T-helper 1 cell treated with Interleukin-12 subunit alpha and Interleukin-12 subunit beta and Interleukin-4 antibody, amounts not matched to agents 30 μg/mL and 1 μg/mL, for 36 hours (primary cell): ENCODE data around the gene EMSY.
"Not testable (repeated sequence)": the region's sequence is repeated elsewhere in the genome, so short reads cannot be mapped to it uniquely, and the experiment has no call there.

ENCODE experiments used
- H3K27ac Mint-ChIP-seq: one replicate; pipeline ENCODE4 v1.8.0; 2021; ENCODE audit warnings: mild to moderate bottlenecking, mixed read lengths
- H3K27me3 Mint-ChIP-seq: one replicate; pipeline ENCODE4 v1.8.0; 2021; ENCODE audit warnings: low read depth, mixed read lengths
- H3K36me3 Mint-ChIP-seq: one replicate; pipeline ENCODE4 v1.8.0; 2021; ENCODE audit warnings: low read depth, mixed read lengths
- H3K4me1 Mint-ChIP-seq: one replicate; pipeline ENCODE4 v1.8.0; 2021; ENCODE audit warnings: low read depth, mixed read lengths
- H3K4me3 Mint-ChIP-seq: one replicate; pipeline ENCODE4 v1.8.0; 2021; ENCODE audit warnings: mild to moderate bottlenecking, moderate library complexity, mixed read lengths
- H3K9me3 Mint-ChIP-seq: one replicate; pipeline ENCODE4 v1.8.0; 2021; ENCODE audit warnings: mixed read lengths

The EMSY gene

DNA sequence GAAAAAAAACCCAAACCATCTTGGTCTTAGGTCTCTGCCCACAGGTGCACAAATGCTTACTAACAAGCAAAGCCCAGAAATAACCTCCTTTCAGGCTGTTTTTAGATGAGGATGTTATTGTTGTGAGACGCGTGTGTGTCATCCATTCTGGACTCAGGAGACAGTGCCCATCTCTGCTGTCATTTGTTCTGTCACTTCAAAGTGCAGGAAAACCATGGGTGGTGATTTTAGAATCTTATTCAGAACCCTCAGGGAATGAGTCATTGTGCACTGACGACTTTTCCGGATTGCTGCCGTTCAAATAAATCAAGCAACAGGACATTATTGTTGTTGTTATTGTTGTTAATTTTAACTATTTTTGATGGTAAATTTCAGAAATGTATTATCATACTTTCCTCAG lies 115.4 kb downstream of the EMSY start:
- Mint-ChIP-seq H3K36me3 (no peaks in the 10 kb centered on the region), H3K4me1 (peaks cover 4% of the 10 kb centered on the region), H3K9me3 (no peaks in the 10 kb centered on the region), H3K4me3 (no peak overlapping the region), H3K27me3 (peaks cover 22% of the 10 kb centered on the region), H3K27ac (peak overlapping the region; percentile 13)

DNA sequence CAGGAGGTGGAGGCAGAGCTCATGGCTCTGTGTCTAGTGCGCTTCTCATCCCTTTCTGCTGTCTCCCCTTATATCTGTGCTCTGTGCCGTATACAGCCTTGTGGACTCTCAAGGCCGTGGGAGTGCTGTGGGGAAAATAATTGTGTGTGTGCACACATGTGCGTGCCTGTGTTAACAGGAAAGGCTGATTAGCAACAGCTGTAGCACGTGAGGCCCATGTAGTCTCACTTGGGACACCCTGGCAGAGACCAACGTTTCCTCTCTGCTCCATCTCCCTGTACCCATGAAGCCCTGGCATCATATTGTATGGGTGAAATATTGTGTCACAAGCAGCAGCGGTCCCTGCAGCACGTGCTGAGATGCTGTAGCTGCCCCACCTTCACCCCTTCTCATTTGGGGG lies 116.4 kb downstream of the EMSY start:
- Mint-ChIP-seq H3K27ac (no peak overlapping the region), H3K4me3 (no peak overlapping the region), H3K4me1 (peaks cover 4% of the 10 kb centered on the region), H3K27me3 (peaks cover 22% of the 10 kb centered on the region), H3K9me3 (no peaks in the 10 kb centered on the region), H3K36me3 (no peaks in the 10 kb centered on the region)

DNA sequence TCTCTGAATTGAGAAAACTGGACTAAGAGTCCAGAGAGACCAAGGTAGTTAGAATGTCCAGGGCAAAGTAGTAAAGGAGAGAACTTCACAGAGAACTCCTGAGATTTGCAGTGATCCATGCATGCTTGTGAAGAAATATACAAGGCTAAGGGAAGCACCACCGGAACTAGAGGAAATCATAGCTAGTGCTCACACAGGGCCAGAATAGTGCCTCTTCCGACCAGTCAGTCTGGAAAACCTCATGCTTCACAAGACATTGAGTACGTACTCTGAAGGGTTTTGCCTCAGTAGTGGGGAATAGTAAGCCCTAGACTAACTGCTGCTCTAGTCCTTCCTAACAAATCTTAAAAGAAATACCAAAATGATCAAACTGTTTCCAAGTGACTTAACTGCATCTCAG lies 117.7 kb downstream of the EMSY start:
- H3K27me3 Mint-ChIP-seq: peaks cover 22% of the 10 kb centered on the region
- no peaks in the 10 kb centered on the region for H3K9me3 Mint-ChIP-seq
- H3K4me1 Mint-ChIP-seq: peaks cover 6% of the 10 kb centered on the region
- no peaks in the 10 kb centered on the region for H3K36me3 Mint-ChIP-seq
- no peak overlapping the region for H3K27ac Mint-ChIP-seq
- H3K4me3 Mint-ChIP-seq: no peak overlapping the region

DNA sequence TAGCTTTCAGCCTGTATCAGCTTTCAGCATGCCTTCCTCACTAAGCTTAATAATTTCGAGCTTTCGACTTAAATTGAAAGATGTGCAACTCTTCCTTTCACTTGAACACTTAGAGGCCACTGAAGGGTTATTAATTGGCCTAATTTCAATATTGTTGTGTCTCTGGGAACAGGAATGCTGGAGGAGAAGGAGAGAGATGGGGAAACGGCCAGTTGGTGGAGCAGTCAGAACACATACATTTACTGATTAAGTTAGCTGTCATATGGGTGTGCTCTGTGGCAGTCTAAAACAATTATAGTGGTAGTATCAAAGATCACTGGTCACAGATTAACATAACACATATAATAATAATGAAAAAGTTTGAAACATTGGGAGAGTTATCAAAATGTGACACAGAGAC lies 119.5 kb downstream of the EMSY start:
- no peak overlapping the region for H3K4me3 Mint-ChIP-seq
- peaks cover 10% of the 10 kb centered on the region for H3K4me1 Mint-ChIP-seq
- H3K36me3 Mint-ChIP-seq: no peaks in the 10 kb centered on the region
- peaks cover 19% of the 10 kb centered on the region for H3K27me3 Mint-ChIP-seq
- no peak overlapping the region for H3K27ac Mint-ChIP-seq
- no peaks in the 10 kb centered on the region for H3K9me3 Mint-ChIP-seq

DNA sequence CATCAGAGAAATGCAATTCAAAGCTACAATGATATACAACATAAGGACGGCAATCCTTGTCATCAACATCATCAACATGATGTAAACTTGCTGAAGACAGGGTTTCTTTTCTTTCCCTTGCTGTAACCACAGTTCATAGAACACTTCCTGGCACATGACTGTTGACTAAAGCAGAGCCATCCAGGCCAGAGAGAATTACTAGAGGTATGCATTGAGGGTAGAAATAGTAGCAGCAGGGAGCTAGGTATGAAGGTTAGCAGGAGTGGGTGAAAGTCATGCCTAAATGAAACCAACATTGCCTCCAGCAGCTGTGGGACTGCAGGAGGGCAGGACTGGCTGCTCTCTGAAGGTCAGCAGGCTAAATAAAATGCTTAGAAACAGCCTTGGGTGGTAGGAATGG lies 122.0 kb downstream of the EMSY start:
- Mint-ChIP-seq H3K27ac (no peak overlapping the region), H3K27me3 (peaks cover 29% of the 10 kb centered on the region), H3K36me3 (no peaks in the 10 kb centered on the region), H3K4me1 (peaks cover 10% of the 10 kb centered on the region), H3K9me3 (no peaks in the 10 kb centered on the region), H3K4me3 (no peak overlapping the region)

DNA sequence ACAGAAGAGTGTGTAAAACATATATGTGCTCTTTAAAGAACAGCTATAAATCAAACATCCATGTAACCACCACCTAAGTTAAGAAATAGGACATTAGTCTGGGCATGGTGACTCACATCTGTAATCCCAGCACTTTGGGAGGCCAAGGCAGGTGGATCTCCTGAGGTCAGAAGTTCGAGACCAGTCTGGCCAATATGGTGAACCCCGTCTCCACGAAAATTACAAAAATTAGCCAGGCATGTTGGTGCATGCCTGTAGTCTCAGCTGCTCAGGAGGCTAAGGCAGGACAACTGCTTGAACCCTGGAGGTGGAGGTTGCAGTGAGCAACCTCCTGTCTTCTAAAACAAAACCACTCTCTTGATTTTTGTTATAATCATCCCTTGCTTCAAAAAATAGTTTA lies 122.4 kb downstream of the EMSY start:
- Mint-ChIP-seq H3K4me1 (peaks cover 7% of the 10 kb centered on the region), H3K27ac (no peak overlapping the region), H3K9me3 (no peaks in the 10 kb centered on the region)

DNA sequence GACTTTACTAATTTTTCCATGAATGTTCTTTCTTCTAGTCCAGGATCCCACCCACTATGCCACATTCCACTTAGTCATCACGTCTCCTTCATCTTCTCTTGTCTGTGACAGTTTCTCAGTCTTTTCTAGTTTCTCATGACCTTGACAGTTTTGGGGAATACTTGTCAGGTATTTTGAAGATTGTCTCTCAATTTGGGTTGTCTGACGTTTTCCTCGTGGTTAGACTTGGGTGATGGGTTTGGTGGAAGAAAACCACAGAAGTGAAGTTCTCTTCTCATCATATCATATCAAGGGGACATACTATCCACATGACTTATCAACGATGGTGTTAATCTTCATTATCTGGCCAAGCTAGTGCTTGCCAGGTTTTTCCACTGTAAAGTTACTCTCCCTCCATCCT lies 123.3 kb downstream of the EMSY start:
- Mint-ChIP-seq H3K36me3 (no peaks in the 10 kb centered on the region), H3K4me1 (peaks cover 6% of the 10 kb centered on the region), H3K27ac (no peak overlapping the region), H3K4me3 (peak overlapping the region; percentile 14), H3K9me3 (no peaks in the 10 kb centered on the region), H3K27me3 (peaks cover 25% of the 10 kb centered on the region)

More for the DNA sequence above, 122.4 kb downstream of the EMSY start:
- no peak overlapping the region for H3K4me3 Mint-ChIP-seq
- H3K27me3 Mint-ChIP-seq: peaks cover 27% of the 10 kb centered on the region
- H3K36me3 Mint-ChIP-seq: no peaks in the 10 kb centered on the region

DNA sequence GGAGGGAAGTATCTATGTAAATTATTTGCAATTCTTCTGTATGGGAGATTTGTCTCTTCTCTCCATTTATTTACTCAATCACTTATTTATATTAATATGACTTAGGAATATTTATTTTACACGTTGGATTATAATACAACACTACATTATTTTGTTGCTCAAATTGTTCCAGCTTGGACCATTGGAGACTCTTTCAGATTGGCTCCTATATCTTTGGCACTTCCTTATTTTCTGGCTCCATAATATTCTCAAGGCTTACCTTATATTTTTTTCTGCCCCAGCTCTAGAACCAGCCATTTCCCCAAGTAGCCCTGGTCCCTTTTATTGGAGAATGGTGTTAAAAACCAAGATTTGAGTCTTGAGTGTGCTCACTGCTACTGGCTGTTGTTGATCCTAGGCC lies 123.8 kb downstream of the EMSY start:
- Mint-ChIP-seq H3K4me1 (peaks cover 8% of the 10 kb centered on the region), H3K9me3 (no peaks in the 10 kb centered on the region), H3K36me3 (no peaks in the 10 kb centered on the region), H3K27ac (no peak overlapping the region), H3K27me3 (peaks cover 30% of the 10 kb centered on the region), H3K4me3 (no peak overlapping the region)

DNA sequence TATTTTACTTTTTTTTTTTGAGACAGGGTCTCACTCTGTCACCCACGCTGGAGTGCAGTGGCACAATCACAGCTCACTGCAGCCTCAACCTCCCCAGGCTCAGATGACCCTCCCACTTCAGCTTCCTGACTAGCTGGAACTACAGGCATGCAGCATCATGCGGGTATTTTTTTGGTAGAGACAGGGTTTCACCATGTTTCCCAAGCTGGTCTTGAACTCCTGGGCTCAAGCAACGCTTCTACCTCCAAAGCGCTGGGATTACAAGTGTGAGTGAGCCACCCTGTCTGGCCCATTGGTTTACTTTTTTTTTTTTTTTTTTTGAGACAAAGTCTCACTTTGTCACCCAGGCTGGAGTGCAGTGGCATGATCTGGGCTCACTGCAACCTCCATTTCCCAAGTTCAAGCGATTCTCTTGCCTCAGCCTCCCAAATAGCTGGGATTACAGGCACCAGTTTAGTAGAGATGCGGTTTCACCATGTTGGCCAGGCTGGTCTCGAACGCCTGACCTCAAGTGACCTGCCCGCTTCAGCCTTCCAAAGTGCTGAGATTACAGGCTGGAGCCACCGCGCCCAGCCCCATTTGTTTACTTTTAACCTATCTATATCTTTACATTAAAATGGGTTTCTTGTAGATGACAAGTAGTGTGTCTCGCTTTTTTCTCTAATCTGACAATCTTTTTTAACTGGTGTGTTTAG lies 127.5 kb downstream of the EMSY start:
- not testable (repeated sequence) for H3K36me3 Mint-ChIP-seq, H3K27ac Mint-ChIP-seq, H3K4me3 Mint-ChIP-seq, H3K4me1 Mint-ChIP-seq, H3K9me3 Mint-ChIP-seq
- H3K27me3 Mint-ChIP-seq: peaks cover 29% of the 10 kb centered on the region

DNA sequence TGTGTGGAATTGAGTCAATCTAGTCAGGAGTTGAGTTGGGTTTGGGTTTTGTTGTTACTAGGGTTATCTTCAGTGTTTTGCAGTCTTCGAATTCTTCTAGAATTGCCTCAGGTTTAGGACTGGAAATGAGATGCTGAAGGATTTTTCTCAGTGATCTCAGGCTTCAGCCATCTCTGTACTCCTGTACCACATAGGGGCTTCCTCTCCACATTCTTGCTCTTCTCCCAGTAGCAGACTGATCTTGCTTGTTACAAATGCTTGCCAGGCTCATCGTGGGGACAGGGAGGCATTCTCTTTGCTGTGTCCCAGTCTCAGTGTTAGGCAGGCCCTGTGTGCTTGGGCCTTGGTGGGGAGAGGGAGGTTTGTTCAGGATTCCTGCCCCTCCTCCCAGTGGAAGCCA lies 129.6 kb downstream of the EMSY start:
- Mint-ChIP-seq H3K4me3 (no peak overlapping the region), H3K36me3 (no peaks in the 10 kb centered on the region), H3K27ac (no peak overlapping the region), H3K27me3 (peaks cover 29% of the 10 kb centered on the region), H3K9me3 (no peaks in the 10 kb centered on the region), H3K4me1 (peaks cover 3% of the 10 kb centered on the region)

DNA sequence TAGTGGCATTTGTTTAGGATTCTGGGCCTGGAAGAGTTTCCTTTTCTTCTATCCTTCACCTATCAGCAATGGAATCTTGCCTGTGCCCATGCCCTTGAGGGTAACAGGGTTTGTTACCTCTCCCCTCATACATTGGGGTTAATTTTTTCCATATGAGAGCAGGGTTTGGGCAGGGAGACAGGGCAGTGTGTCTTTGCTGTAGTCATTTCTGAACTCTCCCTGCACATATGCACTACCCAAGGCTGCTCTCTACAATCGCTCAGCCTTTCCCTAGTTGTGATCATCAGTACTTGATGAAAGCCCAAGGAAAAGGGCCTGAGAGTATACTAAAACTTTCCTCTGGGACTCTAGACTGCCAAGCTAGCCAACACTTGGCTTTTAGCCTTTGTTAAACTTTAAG lies 130.1 kb downstream of the EMSY start:
- peaks cover 29% of the 10 kb centered on the region for H3K27me3 Mint-ChIP-seq

DNA sequence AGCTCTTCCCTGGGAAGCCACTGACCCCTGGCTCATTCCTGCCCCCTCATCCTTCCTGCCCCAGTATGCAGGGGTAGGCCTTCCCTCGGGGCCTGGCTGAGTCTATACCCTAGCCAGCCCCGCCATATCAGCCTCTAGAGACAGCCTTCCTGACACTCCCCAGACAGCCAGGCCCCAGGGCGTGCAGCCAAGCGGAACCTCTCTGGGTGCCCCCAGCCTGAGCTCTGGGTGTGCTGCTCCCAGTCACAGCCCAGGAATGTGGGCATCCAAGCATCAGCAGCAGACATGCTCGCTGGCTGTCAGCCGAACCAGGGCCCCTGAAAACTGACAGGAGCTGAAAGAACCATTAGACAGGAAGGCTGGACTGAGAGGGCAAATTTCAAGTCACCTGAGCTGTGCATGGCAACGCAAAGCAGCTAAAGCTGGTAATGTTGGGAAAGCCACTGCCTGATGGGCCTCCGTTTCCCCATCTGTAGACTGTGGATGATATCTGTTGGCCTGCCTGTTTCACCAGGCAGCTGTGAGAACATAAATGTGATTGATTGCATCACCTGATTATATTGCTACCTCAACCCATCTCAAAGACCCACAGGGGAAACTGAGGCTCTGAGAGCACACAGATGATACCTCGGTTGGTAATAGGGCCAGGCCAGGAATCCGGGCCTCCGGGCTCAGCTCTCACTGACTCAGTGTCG lies 132.6 kb downstream of the EMSY start:
- H3K27ac Mint-ChIP-seq: no peak overlapping the region
- H3K36me3 Mint-ChIP-seq: no peaks in the 10 kb centered on the region
- no peaks in the 10 kb centered on the region for H3K9me3 Mint-ChIP-seq
- peaks cover 3% of the 10 kb centered on the region for H3K4me1 Mint-ChIP-seq
- peaks cover 19% of the 10 kb centered on the region for H3K27me3 Mint-ChIP-seq
- no peak overlapping the region for H3K4me3 Mint-ChIP-seq

More for the DNA sequence above, 130.1 kb downstream of the EMSY start:
- Mint-ChIP-seq H3K9me3 (no peaks in the 10 kb centered on the region), H3K4me3 (no peak overlapping the region), H3K4me1 (peaks cover 3% of the 10 kb centered on the region), H3K36me3 (no peaks in the 10 kb centered on the region), H3K27ac (no peak overlapping the region)

DNA sequence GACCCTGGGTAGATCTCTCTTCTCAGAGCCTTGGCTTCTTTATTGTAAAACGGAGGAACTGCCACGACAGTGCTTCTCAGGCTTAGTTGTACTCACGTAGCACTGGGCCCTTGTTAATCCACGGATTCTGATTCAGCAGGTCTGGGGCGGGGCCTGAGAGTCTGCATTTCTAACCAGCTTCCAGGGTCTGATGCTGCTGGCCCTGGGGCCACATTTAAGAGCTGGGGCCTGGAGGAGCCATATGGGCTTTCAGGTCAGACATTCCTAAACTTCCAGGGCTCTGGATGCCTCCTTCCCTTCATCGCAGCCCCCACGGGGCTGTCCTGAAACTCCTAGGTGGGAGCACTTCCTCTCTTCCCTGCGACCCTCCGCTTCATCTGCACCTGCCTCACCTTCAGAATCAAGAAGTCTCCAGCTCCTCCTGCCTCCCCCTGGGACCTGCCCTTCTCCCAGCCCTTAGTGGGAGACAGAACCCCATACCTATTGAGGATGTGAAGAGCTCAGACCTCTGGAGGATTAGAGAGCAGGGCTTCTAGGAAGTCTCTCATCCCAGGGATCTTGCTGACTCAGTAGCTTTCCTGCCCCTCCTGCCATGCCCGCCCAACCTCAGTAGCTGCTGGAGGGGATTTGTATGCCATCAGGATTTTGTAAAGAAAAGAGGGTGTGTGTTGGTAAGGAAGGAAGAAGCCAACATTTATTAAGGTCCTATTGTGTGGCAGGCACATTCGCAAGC lies 133.3 kb downstream of the EMSY start:
- Mint-ChIP-seq H3K27ac (peak overlapping the region; percentile 43), H3K36me3 (no peaks in the 10 kb centered on the region)

DNA sequence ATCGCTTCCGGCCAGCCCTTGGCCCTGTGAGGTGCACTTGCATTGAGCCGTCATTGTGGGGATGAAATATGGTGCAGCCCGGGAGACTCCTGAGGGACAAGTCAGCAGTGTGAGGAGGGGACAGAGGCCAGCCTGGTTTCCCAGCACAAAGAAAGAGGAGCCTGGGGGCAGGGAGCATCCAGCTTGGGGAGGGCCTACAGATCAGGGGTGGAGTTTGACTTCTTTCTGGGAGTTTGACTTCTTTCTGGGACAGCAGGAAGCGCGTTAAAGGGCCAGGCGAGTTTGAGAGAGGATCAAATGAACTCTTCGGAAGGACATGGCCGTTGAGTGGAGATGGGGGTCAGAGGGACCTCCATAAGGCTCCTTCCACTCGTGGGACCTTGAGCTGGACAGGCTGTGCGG lies 133.8 kb downstream of the EMSY start:
- Mint-ChIP-seq H3K4me1 (peaks cover under 1% of the 10 kb centered on the region), H3K27me3 (peaks cover 9% of the 10 kb centered on the region), H3K27ac (peak overlapping the region; percentile 43), H3K4me3 (no peak overlapping the region), H3K36me3 (no peaks in the 10 kb centered on the region), H3K9me3 (no peaks in the 10 kb centered on the region)

More for the DNA sequence above, 133.3 kb downstream of the EMSY start:
- no peaks in the 10 kb centered on the region for H3K9me3 Mint-ChIP-seq
- peaks cover 3% of the 10 kb centered on the region for H3K4me1 Mint-ChIP-seq
- H3K27me3 Mint-ChIP-seq: peaks cover 15% of the 10 kb centered on the region
- no peak overlapping the region for H3K4me3 Mint-ChIP-seq
